Erythroblast (primary cell): Measurements from ENCODE around the gene CUBN.

Experiments
- DNase-seq, 2 experiments: peaks; one replicate each; lab custom pipeline; 2025; lab: John Stamatoyannopoulos, UW
- GATA1 ChIP-seq: IDR thresholded peaks from 2 replicates; pipeline ENCODE4 v1.6.1; 2011; ENCODE audit warnings: low read depth, mild to moderate bottlenecking, control low read depth, low read length, moderate library complexity
- POLR2A ChIP-seq: IDR thresholded peaks from 2 replicates; pipeline ENCODE4 v1.6.1; 2011; ENCODE audit warnings: mild to moderate bottlenecking, low read length

Gene CUBN

GRCh38 chr10:17005621-17006566 is 123.7 kb downstream of the CUBN start:
- TF ChIP-seq POLR2A (no peak), GATA1 (no peak)
- no peak for DNase-seq

GRCh38 chr10:17004801-17005380 is 124.7 kb downstream of the CUBN start:
- TF ChIP-seq GATA1 (no peak), POLR2A (no peak)
- no peak for DNase-seq

DNA sequence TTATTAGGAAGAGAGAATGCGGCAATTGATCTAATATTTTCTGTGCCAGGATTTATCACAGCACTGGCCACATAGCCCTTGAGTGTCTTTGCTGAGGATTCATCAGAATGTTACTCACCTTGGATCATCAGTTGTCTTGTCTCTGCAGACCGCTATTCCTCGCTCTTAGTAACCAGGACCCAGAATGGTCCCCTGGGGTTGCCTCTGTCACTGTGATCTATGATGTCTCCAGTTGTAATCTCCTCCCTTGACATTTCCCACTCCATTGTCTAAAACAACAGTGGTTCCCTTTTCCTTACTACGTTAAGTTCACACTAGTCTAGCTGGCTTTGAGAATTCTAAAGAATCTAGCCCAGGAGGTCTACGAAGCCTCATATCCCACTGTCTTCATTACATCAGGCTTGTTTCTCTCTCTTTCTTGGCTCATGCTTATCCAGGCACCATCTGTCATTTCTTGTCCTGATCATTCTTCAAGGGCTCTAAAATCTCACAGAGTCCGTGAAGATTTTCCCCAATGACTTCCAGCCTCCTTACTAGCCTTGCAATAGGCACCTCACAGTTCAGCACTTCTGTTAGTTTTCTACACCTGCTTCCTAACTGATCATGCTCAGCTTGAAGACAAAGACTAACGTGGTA is 125.8 kb downstream of the CUBN start:
- TF ChIP-seq GATA1: no peak
- TF ChIP-seq POLR2A: no peak

GRCh38 chr10:17003151-17003550 is 126.5 kb downstream of the CUBN start:
- TF ChIP-seq POLR2A (no peak), GATA1 (no peak)
- no peak for DNase-seq

More for the DNA sequence above, 125.8 kb downstream of the CUBN start:
- DNase-seq: no peak

DNA sequence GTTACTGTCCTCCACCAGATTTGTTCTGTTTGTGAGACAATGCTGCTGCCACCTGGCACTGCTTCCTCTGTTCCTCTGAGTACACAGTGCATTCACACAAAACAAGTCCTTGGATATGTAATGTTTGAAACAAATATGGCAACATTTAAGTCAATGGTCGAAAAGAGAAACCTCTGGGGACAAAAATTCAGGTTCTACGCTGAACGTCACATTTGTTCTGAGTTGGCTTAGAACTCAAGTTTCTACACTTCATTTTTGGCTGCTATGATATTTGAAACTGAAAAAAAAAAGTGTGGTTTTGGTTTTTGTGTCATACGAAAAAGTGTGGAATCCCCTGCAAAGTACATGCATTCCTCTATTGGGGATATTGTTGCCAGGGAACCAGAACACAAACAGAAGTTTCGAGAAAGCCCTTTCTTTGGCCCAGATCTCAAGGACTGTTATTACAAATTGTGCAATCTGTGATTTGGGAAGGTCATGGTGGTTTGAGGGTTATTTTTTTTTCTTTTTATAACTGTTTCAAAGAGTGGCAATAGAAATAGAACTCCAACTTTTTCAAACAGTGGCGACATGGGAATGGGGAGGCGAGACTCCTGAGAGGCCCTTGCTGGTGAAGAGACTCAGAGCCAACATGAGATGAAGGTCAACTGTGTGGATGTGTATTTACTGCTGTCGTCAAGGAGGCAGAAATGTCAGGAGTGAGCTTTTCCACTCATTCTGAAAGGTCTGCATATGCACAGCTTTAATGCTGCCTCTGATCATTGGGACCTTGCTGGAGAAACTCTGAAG is 127.5 kb downstream of the CUBN start:
- TF ChIP-seq POLR2A: no peak
- DNase-seq: no peak

DNA sequence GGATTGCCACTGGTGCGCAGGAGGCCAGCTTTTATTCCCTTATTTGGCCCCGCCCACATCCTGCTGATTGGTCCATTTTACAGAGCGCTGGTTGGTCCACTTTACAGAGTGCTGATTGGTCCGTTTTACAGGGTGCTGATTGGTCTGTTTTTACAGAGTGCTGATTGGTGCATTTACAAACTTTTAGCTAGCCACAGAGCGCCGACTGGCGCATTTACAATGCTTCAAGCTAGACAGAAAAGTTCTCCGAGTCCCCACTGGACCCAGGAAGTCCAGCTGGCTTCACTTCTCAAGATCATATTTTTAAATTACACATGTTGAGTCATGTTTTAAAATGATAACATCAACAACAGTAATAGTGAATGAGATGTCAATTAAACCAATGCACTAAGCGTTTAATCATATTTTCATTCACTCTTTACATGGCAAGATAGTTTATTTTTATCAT is 128.3 kb downstream of the CUBN start:
- no peak for TF ChIP-seq POLR2A
- no peak for TF ChIP-seq GATA1
- peak in 1 of 2 experiments; percentile 14 for DNase-seq

GRCh38 chr10:16999665-17000451 is 129.8 kb downstream of the CUBN start:
- TF ChIP-seq POLR2A: no peak
- no peak for TF ChIP-seq GATA1
- no peak for DNase-seq

DNA sequence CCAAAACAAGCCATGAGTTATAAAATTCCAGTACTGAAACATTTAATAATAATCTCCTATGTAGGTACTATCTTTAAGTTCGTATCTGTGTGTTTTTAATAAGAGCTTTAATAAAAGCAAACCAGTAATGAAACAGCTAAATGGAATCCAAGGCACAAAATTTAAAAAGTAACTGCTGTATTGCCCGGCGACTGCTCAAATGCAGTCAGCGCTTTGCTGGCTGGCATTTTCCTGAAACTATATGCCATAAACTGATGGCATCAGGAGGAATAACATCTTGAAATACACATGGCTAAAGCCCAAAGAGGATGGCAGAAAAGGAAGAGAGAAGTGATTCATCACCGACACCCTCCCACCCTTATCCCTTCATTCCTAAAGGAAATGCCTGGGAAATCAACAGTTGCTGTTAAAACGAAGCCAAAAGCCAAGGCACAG is 133.1 kb downstream of the CUBN start:
- DNase-seq: no peak
- TF ChIP-seq GATA1 (no peak), POLR2A (no peak)

DNA sequence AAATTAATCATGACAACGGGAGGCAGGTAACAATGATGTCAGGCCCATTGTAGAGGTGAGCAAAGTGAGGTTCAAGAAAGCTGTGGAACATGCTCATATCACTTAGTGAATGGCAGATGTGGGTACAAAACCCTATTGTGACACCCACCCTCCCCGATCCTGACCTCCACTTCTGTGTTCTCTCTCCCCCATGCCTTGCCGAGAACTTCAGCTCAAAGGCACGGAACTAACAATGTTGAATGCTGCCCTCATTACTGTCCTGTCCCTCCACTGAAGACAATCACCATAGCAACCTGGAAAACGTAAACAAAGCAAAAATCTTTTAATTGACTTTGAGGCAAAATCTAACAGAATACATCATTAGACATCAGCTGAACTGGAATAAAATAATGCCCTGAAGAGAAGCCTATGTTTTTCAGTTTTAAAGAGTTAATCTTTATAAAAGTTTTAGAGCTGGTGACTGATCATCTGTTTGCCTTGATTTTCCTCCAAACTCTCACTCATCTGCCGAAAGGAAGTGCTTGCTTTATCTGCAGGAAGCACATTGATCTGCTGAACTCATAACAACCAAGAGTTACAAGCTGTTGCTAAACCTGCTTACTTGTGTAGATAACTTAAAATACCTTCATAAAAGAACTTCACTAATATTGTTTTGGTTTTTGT is 133.6 kb downstream of the CUBN start:
- peak; percentile 26 to 52 for DNase-seq
- TF ChIP-seq GATA1: no peak
- no peak for TF ChIP-seq POLR2A

- no peak for DNase-seq
- TF ChIP-seq GATA1 (no peak), POLR2A (no peak)
Measured at GRCh38 chr10:16993186-16993585, 136.4 kb downstream of the CUBN start.

GRCh38 chr10:16992611-16993119 is 136.9 kb downstream of the CUBN start:
- no peak for TF ChIP-seq POLR2A
- TF ChIP-seq GATA1: no peak
- DNase-seq: no peak

GRCh38 chr10:16991011-16991410 is 138.6 kb downstream of the CUBN start:
- TF ChIP-seq GATA1: no peak
- TF ChIP-seq POLR2A: no peak
- no peak for DNase-seq
